Erythroblast (primary cell): ENCODE measurements around the gene SAP130.

Source experiments
- DNase-seq, 2 experiments: peaks; one replicate each; lab custom pipeline; 2025; lab: John Stamatoyannopoulos, UW
- GATA1 ChIP-seq: IDR thresholded peaks from 2 replicates; pipeline ENCODE4 v1.6.1; 2011; ENCODE audit warnings: low read depth, mild to moderate bottlenecking, control low read depth, low read length, moderate library complexity
- POLR2A ChIP-seq: IDR thresholded peaks from 2 replicates; pipeline ENCODE4 v1.6.1; 2011; ENCODE audit warnings: mild to moderate bottlenecking, low read length

SAP130 gene

GRCh38 chr2:127951026-127951425 is 76.8 kb downstream of the SAP130 start:
- TF ChIP-seq POLR2A (no peak), GATA1 (no peak)
- DNase-seq, result no peak

GRCh38 chr2:127950264-127950663 is 77.6 kb downstream of the SAP130 start:
- TF ChIP-seq GATA1 (no peak), POLR2A (no peak)
- DNase-seq, result no peak

GRCh38 chr2:127945281-127945680 is 82.6 kb downstream of the SAP130 start:
- no peak for DNase-seq
- TF ChIP-seq GATA1 (no peak), POLR2A (no peak)

- TF ChIP-seq GATA1 (no peak), POLR2A (no peak)
- no peak for DNase-seq
Observed at GRCh38 chr2:127943186-127943585, 84.7 kb downstream of the SAP130 start.

GRCh38 chr2:127942002-127942401 is 85.9 kb downstream of the SAP130 start:
- DNase-seq, result peak in 1 of 2 experiments; percentile 28
- no peak for TF ChIP-seq GATA1
- no peak for TF ChIP-seq POLR2A

GRCh38 chr2:127941461-127941860 is 86.4 kb downstream of the SAP130 start:
- no peak for DNase-seq
- no peak for TF ChIP-seq GATA1
- no peak for TF ChIP-seq POLR2A

- no peak for DNase-seq
Observed at GRCh38 chr2:127940641-127941040, 87.2 kb downstream of the SAP130 start.

GRCh38 chr2:127935337-127935736 is 92.5 kb downstream of the SAP130 start:
- no peak for DNase-seq

More at GRCh38 chr2:127940641-127941040, 87.2 kb downstream of the SAP130 start:
- no peak for TF ChIP-seq GATA1
- TF ChIP-seq POLR2A, result no peak

GRCh38 chr2:127932199-127932876 is 95.5 kb downstream of the SAP130 start:
- no peak for TF ChIP-seq GATA1
- no peak for TF ChIP-seq POLR2A
- peak in 1 of 2 experiments; percentile 22 for DNase-seq

More at GRCh38 chr2:127935337-127935736, 92.5 kb downstream of the SAP130 start:
- TF ChIP-seq GATA1 (no peak), POLR2A (no peak)

- TF ChIP-seq GATA1 (no peak), POLR2A (no peak)
- no peak for DNase-seq
Observed at GRCh38 chr2:127929449-127929848, 98.4 kb downstream of the SAP130 start.

- TF ChIP-seq GATA1, result no peak
- DNase-seq, result no peak
Observed at GRCh38 chr2:127927384-127927783, 100.5 kb downstream of the SAP130 start.

- DNase-seq, result no peak
- TF ChIP-seq GATA1, result no peak
- TF ChIP-seq POLR2A, result no peak
Observed at GRCh38 chr2:127917916-127918315, 109.9 kb downstream of the SAP130 start.

- TF ChIP-seq POLR2A, result no peak
- no peak for TF ChIP-seq GATA1
- DNase-seq, result no peak
Observed at GRCh38 chr2:127913808-127914457, 113.9 kb downstream of the SAP130 start.

GRCh38 chr2:127911737-127912136 is 116.1 kb downstream of the SAP130 start:
- no peak for TF ChIP-seq POLR2A
- no peak for TF ChIP-seq GATA1
- no peak for DNase-seq

GRCh38 chr2:127910415-127910814 is 117.4 kb downstream of the SAP130 start:
- no peak for DNase-seq
- TF ChIP-seq GATA1, result no peak
